H1 (cell line): Measurements from ENCODE around the gene GJB6. TPM values are rescaled to one million over a fixed set of nuclear protein-coding genes. Genes with fewer than 3 reads are reported as not detected.

Experiments used
- CTCF ChIA-PET: fragments of 300-600 bp; sonication (Branson Sonifier 250); formaldehyde crosslinking; loops from one replicate; lab custom pipeline; 2021; ENCODE audit not compliant: partially characterized antibody; lab: Charles Lee
- POLR2A ChIA-PET: fragments of 300-600 bp; sonication (Branson Sonifier 250); formaldehyde crosslinking; loops from one replicate; lab custom pipeline; 2021; ENCODE audit warnings: inconsistent platforms; ENCODE audit not compliant: partially characterized antibody; lab: Charles Lee
- DNase-seq, 2 experiments: peaks; one replicate each; pipeline versions ENCODE4 v3.0.0 to v3.0.0-alpha.2; 2010 to 2022; ENCODE audit warnings: low spot score in 2 of 2, low read depth in 1 of 2, mixed read lengths in 1 of 2
- FAIRE-seq: peaks from 2 replicates; lab custom pipeline; 2011; peaks lifted over from hg19 to GRCh38; lab: Jason Lieb, UNC
- H2AFZ ChIP-seq: 2 replicates; pipeline ENCODE4 v1.8.1; 2012; ENCODE audit warnings: low read length, inconsistent platforms
- H2AK5ac ChIP-seq: 2 replicates; pipeline ENCODE4 v1.6.1; 2013; ENCODE audit warnings: low read depth, low read length
- H2BK120ac ChIP-seq: replicated peaks from 2 replicates; pipeline ENCODE3; 2013; ENCODE audit warnings: low read depth, low read length, inconsistent platforms
- H2BK12ac ChIP-seq: 2 replicates; pipeline ENCODE4 v1.6.1; 2013; ENCODE audit warnings: low read depth, low read length
- H2BK15ac ChIP-seq: 2 replicates; pipeline ENCODE4 v1.6.1; 2013; ENCODE audit warnings: low read length
- H2BK20ac ChIP-seq: 2 replicates; pipeline ENCODE4 v1.6.1; 2013; ENCODE audit warnings: low read length
- H2BK5ac ChIP-seq: 2 replicates; pipeline ENCODE4 v1.6.1; 2013; ENCODE audit warnings: low read depth, low read length
- H3K14ac ChIP-seq: 2 replicates; pipeline ENCODE4 v1.6.1; 2013; ENCODE audit warnings: inconsistent platforms; ENCODE audit not compliant: insufficient read length
- H3K18ac ChIP-seq: 2 replicates; pipeline ENCODE4 v1.6.1; 2013; ENCODE audit warnings: low read length; ENCODE audit errors: extremely low read depth
- H3K23ac ChIP-seq: 2 replicates; pipeline ENCODE4 v1.6.1; 2013; ENCODE audit warnings: inconsistent platforms; ENCODE audit not compliant: insufficient read length
- H3K23me2 ChIP-seq: 2 replicates; pipeline ENCODE4 v1.6.1; 2013; ENCODE audit warnings: low read depth, low read length
- H3K27ac ChIP-seq: 2 replicates; pipeline ENCODE4 v1.6.1; 2011; ENCODE audit warnings: low read depth, low read length, inconsistent platforms
- H3K27me3 ChIP-seq, 4 experiments: replicated peaks in 1 of 4; 1 replicate in 1 of 4; 2 replicates in 3 of 4; pipeline versions ENCODE4 v1.6.1 to v1.8.1; 2011 to 2013; ENCODE audit warnings: low read length in 3 of 4, mild to moderate bottlenecking in 3 of 4, inconsistent platforms in 2 of 4, mixed read lengths in 2 of 4, moderate library complexity in 1 of 4; ENCODE audit not compliant: control insufficient read depth in 3 of 4, insufficient read depth in 3 of 4; ENCODE audit errors: extremely low read depth in 1 of 4
- H3K36me3 ChIP-seq, 4 experiments: 2 replicates each; pipeline versions ENCODE4 v1.6.1 to v1.8.1; 2011 to 2013; ENCODE audit warnings: mild to moderate bottlenecking in 4 of 4, low read length in 3 of 4, moderate library complexity in 2 of 4, control low read depth in 1 of 4, inconsistent platforms in 1 of 4; ENCODE audit not compliant: insufficient read depth in 4 of 4, control insufficient read depth in 2 of 4
- H3K4ac ChIP-seq: replicated peaks from 2 replicates; pipeline ENCODE3; 2013; ENCODE audit warnings: low read length, low read depth, mixed read lengths, inconsistent platforms; ENCODE audit not compliant: insufficient read length
- H3K4me1 ChIP-seq, 4 experiments: replicated peaks in 1 of 4; 1 replicate in 1 of 4; 2 replicates in 3 of 4; pipeline versions ENCODE4 v1.6.1 to v1.8.1; 2011 to 2013; ENCODE audit warnings: low read length in 3 of 4, inconsistent platforms in 2 of 4, mixed read lengths in 1 of 4; ENCODE audit not compliant: insufficient read depth in 4 of 4, control insufficient read depth in 3 of 4
- H3K4me2 ChIP-seq, 2 experiments: 2 replicates each; pipeline versions ENCODE4 v1.6.1 to v1.8.1; 2011 to 2013; ENCODE audit warnings: low read depth in 2 of 2, low read length in 2 of 2, control low read depth in 1 of 2, inconsistent platforms in 1 of 2, mild to moderate bottlenecking in 1 of 2; ENCODE audit not compliant: insufficient read depth in 1 of 2
- H3K4me3 ChIP-seq, 4 experiments: fragments of 200-600, 300-600 bp in 1 of 4; sonication (generic), shearing (Covaris generic), sonication (Bioruptor Twin) in 1 of 4; 2 replicates each; pipeline versions ENCODE4 v1.5.1 to v1.8.1; 2011 to 2016; ENCODE audit warnings: low read length in 4 of 4, low read depth in 3 of 4, control low read depth in 2 of 4, inconsistent platforms in 2 of 4, mild to moderate bottlenecking in 2 of 4, mixed read lengths in 1 of 4, moderate library complexity in 1 of 4; ENCODE audit not compliant: insufficient read depth in 2 of 4; ENCODE audit errors: extremely low read depth in 1 of 4
- H3K56ac ChIP-seq: replicated peaks from 2 replicates; pipeline ENCODE3; 2013; ENCODE audit warnings: low read depth, mild to moderate bottlenecking, mixed read lengths, low read length, inconsistent platforms; ENCODE audit not compliant: insufficient read length
- H3K79me1 ChIP-seq: 2 replicates; pipeline ENCODE4 v1.6.1; 2013; ENCODE audit warnings: low read depth, low read length, control low read depth
- H3K79me2 ChIP-seq, 2 experiments: 2 replicates each; pipeline versions ENCODE4 v1.6.1 to v1.8.1; 2012 to 2013; ENCODE audit warnings: low read length in 2 of 2, mild to moderate bottlenecking in 2 of 2, inconsistent platforms in 1 of 2; ENCODE audit not compliant: insufficient read depth in 2 of 2, control insufficient read depth in 1 of 2
- H3K9ac ChIP-seq, 4 experiments: replicated peaks in 1 of 4; 1 replicate in 1 of 4; 2 replicates in 3 of 4; pipeline versions ENCODE4 v1.6.1 to v1.8.1; 2011 to 2013; ENCODE audit warnings: low read depth in 3 of 4, low read length in 3 of 4, control low read depth in 2 of 4, mild to moderate bottlenecking in 2 of 4, moderate library complexity in 2 of 4, inconsistent platforms in 1 of 4; ENCODE audit errors: extremely low read depth in 1 of 4
- H3K9me3 ChIP-seq, 2 experiments: 2 replicates each; pipeline versions ENCODE4 v1.6.1 to v1.8.1; 2012 to 2013; ENCODE audit warnings: mild to moderate bottlenecking in 2 of 2, moderate library complexity in 2 of 2, control low read depth in 1 of 2, inconsistent platforms in 1 of 2, low read depth in 1 of 2, low read length in 1 of 2, mixed read lengths in 1 of 2; ENCODE audit not compliant: insufficient read depth in 2 of 2
- H4K20me1 ChIP-seq, 2 experiments: replicated peaks in 1 of 2; 2 replicates each; pipeline versions ENCODE3 to v1.8.1; 2011 to 2013; ENCODE audit warnings: inconsistent platforms in 2 of 2, low read length in 2 of 2, mild to moderate bottlenecking in 1 of 2; ENCODE audit not compliant: insufficient read depth in 2 of 2, control insufficient read depth in 1 of 2
- H4K5ac ChIP-seq: 2 replicates; pipeline ENCODE4 v1.6.1; 2013; ENCODE audit warnings: low read length, low read depth, mixed read lengths, inconsistent platforms; ENCODE audit not compliant: insufficient read length
- H4K8ac ChIP-seq: 2 replicates; pipeline ENCODE4 v1.8.0; 2013; ENCODE audit warnings: mild to moderate bottlenecking, moderate library complexity, low read length, inconsistent platforms; ENCODE audit not compliant: insufficient read depth; ENCODE audit errors: extremely low read depth
- H4K91ac ChIP-seq: replicated peaks from 2 replicates; pipeline ENCODE3; 2013; ENCODE audit warnings: low read length, mixed read lengths, inconsistent platforms; ENCODE audit not compliant: insufficient read length
- CBX8 ChIP-seq: fragments of 300-800, 300-1000 bp; sonication (generic); IDR thresholded peaks from 2 replicates; pipeline ENCODE4 v1.7.1; 2016; ENCODE audit warnings: low read depth, low read length, borderline replicate concordance
- CHD2 ChIP-seq: IDR thresholded peaks from 2 replicates; pipeline ENCODE4 v1.6.1; 2012; ENCODE audit warnings: low read length, improper control_type of control experiment
- EZH2 ChIP-seq: fragments of 200-600 bp; sonication (generic); IDR thresholded peaks from 2 replicates; pipeline ENCODE4 v1.7.1; 2012; ENCODE audit warnings: low read depth, mild to moderate bottlenecking, moderate library complexity, low read length, inconsistent platforms; ENCODE audit not compliant: severe bottlenecking
- HDAC6 ChIP-seq: IDR thresholded peaks from one replicate; pipeline ENCODE4 v1.7.1; 2012; ENCODE audit warnings: low read depth, mild to moderate bottlenecking, inconsistent platforms, low read length, moderate library complexity
- RNF2 ChIP-seq: fragments of 200-900, 300-1000 bp; sonication (generic); IDR thresholded peaks from 2 replicates; pipeline ENCODE4 v1.7.1; 2016; ENCODE audit warnings: borderline replicate concordance, low read depth, mild to moderate bottlenecking, antibody characterized with exemption, low read length; ENCODE audit not compliant: poor library complexity, severe bottlenecking; ENCODE audit errors: missing control alignments
- SUZ12 ChIP-seq: fragments of 200-600 bp; sonication (generic); IDR thresholded peaks from 2 replicates; pipeline ENCODE4 v1.6.1; 2012; ENCODE audit warnings: mild to moderate bottlenecking, inconsistent platforms, low read length, moderate library complexity, mixed read lengths
- WGBS, 2 experiments: shearing (Covaris generic) in 1 of 2; methylation state at CpG; one replicate each; pipeline versions ENCODE4 v1.1.6 to v1.1.7; 2013 to 2015; ENCODE audit warnings: low lambda C conversion rate in 2 of 2, mixed read lengths in 2 of 2, inconsistent platforms in 1 of 2, low coverage in 1 of 2, missing lambda C conversion rate in 1 of 2; ENCODE audit not compliant: insufficient replicate concordance in 2 of 2, insufficient coverage in 1 of 2, insufficient read length in 1 of 2; ENCODE audit errors: extremely low coverage in 1 of 2, missing lambda C conversion rate in 1 of 2; 5-methylcytosine and 5-hydroxymethylcytosine counted together
- polyA plus RNA-seq, 7 experiments: library from polyadenylated mRNA; depleted of rRNA in 3 of 7; stranded (reverse) in 5 of 7; unstranded in 2 of 7; fragments of >200 nt in 5 of 7; fragments of 200-250 nt in 2 of 7; gene quantifications; 1 replicate in 5 of 7; 2 replicates in 1 of 7; 4 replicates in 1 of 7; pipeline versions ENCODE4 v1.2.1 to v1.2.3, GENCODE V29; 2011 to 2013; ENCODE audit warnings: missing spikeins in 2 of 7, mixed read lengths in 2 of 7
- total RNA-seq: library from RNA; stranded (reverse); fragmentation: NEBNext Ultra II Directional; extraction: Animal tissue kit (Norgen Biotek cat#: 25700); gene quantifications from 2 replicates; pipeline ENCODE4 v1.2.1, GENCODE V29; 2021

GJB6 gene
- total and polyA plus RNA-seq, 2 of the 8 experiments (the other 6 are each of a cell fraction or from before 2014, with no cell fraction given), result not detected

- Histone ChIP-seq H2BK15ac (no peak overlapping the region), H3K9ac (no peak overlapping the region), H4K5ac (no peak overlapping the region), H3K4me2 (peak overlapping the region; percentile 67 to 91), H2AK5ac (no peak overlapping the region), H3K79me1 (no peaks in the 10 kb centered on the region), H3K56ac (no peak overlapping the region), H3K23ac (no peak overlapping the region), H3K27ac (no peak overlapping the region), H4K8ac (no peak overlapping the region), H2AFZ (no peak overlapping the region), H3K4me3 (peak overlapping the region; percentile 16 to 61 (median 36); a peak in 7 of 8 replicates), H3K79me2 (no peaks in the 10 kb centered on the region), H2BK20ac (no peak overlapping the region), H4K20me1 (peaks cover 0 to 10% of the 10 kb centered on the region in 2 experiments), H4K91ac (no peak overlapping the region), H3K4me1 (peaks cover 0 to 7% (median 2%) of the 10 kb centered on the region in 4 experiments; a peak in 4 of 7 replicates), H2BK12ac (no peak overlapping the region), H3K27me3 (peaks cover 30 to 55% (median 47%) of the 10 kb centered on the region in 4 experiments), H3K23me2 (peaks cover 5% of the 10 kb centered on the region), H3K18ac (no peak overlapping the region), H3K36me3 (peaks cover 0 to 2% (median 0%) of the 10 kb centered on the region in 4 experiments; a peak in 1 of 8 replicates), H2BK5ac (no peak overlapping the region), H2BK120ac (no peak overlapping the region), H3K4ac (no peak overlapping the region), H3K14ac (no peak overlapping the region), H3K9me3 (no peaks in the 10 kb centered on the region)
- FAIRE-seq (no peak), DNase-seq (peak in 1 of 2 experiments; percentile 54)
- TF ChIP-seq SUZ12 (peak; percentile 75; the same call in 1 of the 2 replicates), CHD2 (no peak), CBX8 (no peak), EZH2 (no peak), HDAC6 (no peak), RNF2 (peak; percentile 50)
- CTCF ChIA-PET, result interaction anchor here (0.6 to 4.3 kb wide), 4 partner anchors 24 to 261 kb away, joined by 3 to 20 read pairs (median 3); no protein-coding TSS in a partner anchor
- POLR2A ChIA-PET, result no interaction called here
- 20% methylated on average over 30 of the region's 30 CpGs; no CpG with 5 or more reads in 1 of the 2 experiments for WGBS, 2 experiments
Observed at GRCh38 chr13:20230913-20231838, 943 bp downstream of the GJB6 start.
